ENCODE results near the gene CYP21A2. TPM values are rescaled to one million over a fixed set of nuclear protein-coding genes. Genes with fewer than 3 reads are reported as not detected.

CYP21A2 gene
- total and polyA plus RNA-seq, 12 donors = 0.19 to 1.9 (median 0.62) TPM; not detected in 5

- Histone ChIP-seq H3K27me3 (no peaks in the 10 kb centered on the region), H3K4me1 (no peaks in the 10 kb centered on the region), H3K36me3 (peaks cover 0 to 94% (median 12%) of the 10 kb centered on the region in 9 donors), H3K9me3 (no peaks in the 10 kb centered on the region), H3K4me3 (no peak overlapping the region), H3K27ac (no peak overlapping the region)
- intact Hi-C loops (cut with DNase I) = no loop called here
- ATAC-seq = no peak
- no peak for TF ChIP-seq CTCF (IDR thresholded peaks at IDR 0.05)
- no peak for DNase-seq
- WGBS, 2 donors = 84 to 90% methylated on average over 7 of the region's 7 CpGs
Measured at GRCh38 chr6:32056254-32056653, 18.0 kb downstream of the CYP21A2 start.

DNA sequence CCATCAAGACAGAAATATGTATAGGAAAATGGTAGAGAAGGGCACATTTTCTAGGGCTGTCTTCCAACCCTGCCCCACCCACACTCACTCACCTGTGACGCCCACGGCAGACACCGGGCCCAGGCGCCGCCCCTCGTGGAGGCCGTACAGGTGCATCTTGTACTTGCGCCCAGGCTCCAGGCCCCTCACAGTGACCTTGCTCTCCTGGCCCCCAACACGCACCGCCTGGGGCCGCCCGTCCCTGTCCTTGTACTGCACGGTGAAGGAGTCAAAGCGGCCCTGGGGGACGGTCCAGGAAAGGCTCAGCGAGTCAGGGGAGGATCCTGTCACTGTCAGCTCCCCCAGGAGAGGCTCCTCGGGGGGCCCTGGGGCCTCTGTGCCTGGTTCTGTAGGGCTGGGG lies 19.8 kb downstream of the CYP21A2 start:
- no peak overlapping the region for H3K4me3 ChIP-seq
- WGBS, 2 donors = 89 to 90% methylated on average over 17 of the region's 17 CpGs
- no peaks in the 10 kb centered on the region for H3K4me1 ChIP-seq
- intact Hi-C loops (cut with DNase I) = no loop called here
- H3K27ac ChIP-seq = peak overlapping the region in 2 of 10 donors; percentile 31 to 51
- no peaks in the 10 kb centered on the region for H3K27me3 ChIP-seq
- peaks cover 0 to 94% (median 12%) of the 10 kb centered on the region in 9 donors for H3K36me3 ChIP-seq
- TF ChIP-seq CTCF (IDR thresholded peaks at IDR 0.05) = no peak
- DNase-seq (no peak), ATAC-seq (no peak)
- H3K9me3 ChIP-seq = no peaks in the 10 kb centered on the region

DNA sequence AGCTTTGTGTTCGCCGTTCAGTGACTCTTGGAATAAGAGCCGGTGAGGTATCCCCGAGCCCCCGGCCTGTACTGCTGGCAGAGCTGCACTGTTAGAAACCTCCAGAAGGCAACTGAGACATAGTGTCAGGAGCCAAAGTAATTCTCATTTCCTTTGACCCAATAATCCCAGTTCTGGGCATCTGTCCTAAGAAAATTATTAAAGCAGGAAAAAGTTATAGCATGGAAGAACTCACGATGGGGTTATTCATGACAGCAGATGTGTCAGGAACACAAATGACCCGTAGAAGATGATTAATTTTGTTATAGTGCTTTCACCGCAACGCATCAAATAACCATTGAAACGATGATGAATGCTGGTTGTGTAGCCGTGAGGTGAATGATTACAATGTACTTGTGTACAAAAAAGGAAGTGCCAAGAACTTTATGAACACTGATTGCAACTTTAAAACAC lies 20.3 kb downstream of the CYP21A2 start:
- Histone ChIP-seq H3K36me3 (peaks cover 0 to 94% (median 12%) of the 10 kb centered on the region in 9 donors), H3K9me3 (no peaks in the 10 kb centered on the region), H3K27me3 (no peaks in the 10 kb centered on the region), H3K4me3 (no peak overlapping the region), H3K4me1 (no peaks in the 10 kb centered on the region), H3K27ac (peak overlapping the region in 2 of 10 donors; percentile 37 to 51)
- intact Hi-C loops (cut with DNase I) = no loop called here
- TF ChIP-seq CTCF (IDR thresholded peaks at IDR 0.05) = no peak
- ATAC-seq = peak in 4 of 8 donors; percentile 11 to 29 (median 24)
- WGBS, 2 donors = 77 to 84% methylated on average over 11 of the region's 11 CpGs
- no peak for DNase-seq

- Histone ChIP-seq H3K36me3 (peaks cover 0 to 100% (median 22%) of the 10 kb centered on the region in 9 donors), H3K27me3 (no peaks in the 10 kb centered on the region), H3K4me1 (no peaks in the 10 kb centered on the region), H3K27ac (no peak overlapping the region), H3K9me3 (no peaks in the 10 kb centered on the region), H3K4me3 (no peak overlapping the region)
- WGBS, 2 donors = 89 to 91% methylated on average over 24 to 28 of the region's 28 CpGs
- ATAC-seq (no peak), DNase-seq (no peak)
- no peak for TF ChIP-seq CTCF (IDR thresholded peaks at IDR 0.05)
- intact Hi-C loops (cut with DNase I) = no loop called here
Measured at GRCh38 chr6:32060966-32061655, 22.9 kb downstream of the CYP21A2 start.

Data from heart right ventricle (tissue), 16 donors.